NCI-H146 treated with DMSO at 0.1 percent for 48 hours (cell line): Measurements from ENCODE around the gene IRF2.
"Not testable (repeated sequence)": the region's sequence is repeated elsewhere in the genome, so short reads cannot be mapped to it uniquely, and the experiment has no call there.

Experiments
- DNase-seq: peaks from one replicate; lab custom pipeline; 2025; ENCODE audit not compliant: unreplicated experiment; lab: John Stamatoyannopoulos, UW

IRF2 gene

GRCh38 chr4:184392748-184393559, 81.4 kb downstream of the IRF2 start:
- DNase-seq, result no peak

GRCh38 chr4:184392316-184392715, 82.0 kb downstream of the IRF2 start:
- no peak for DNase-seq

- no peak for DNase-seq
Measured at GRCh38 chr4:184389978-184390900, 84.1 kb downstream of the IRF2 start.

GRCh38 chr4:184388106-184388505, 86.2 kb downstream of the IRF2 start:
- no peak for DNase-seq

GRCh38 chr4:184387351-184387750, 87.0 kb downstream of the IRF2 start:
- no peak for DNase-seq

- DNase-seq, result no peak
Measured at GRCh38 chr4:184386271-184386781, 88.0 kb downstream of the IRF2 start.

GRCh38 chr4:184385705-184386141, 88.6 kb downstream of the IRF2 start:
- DNase-seq, result no peak

GRCh38 chr4:184384810-184385557, 89.4 kb downstream of the IRF2 start:
- DNase-seq, result peak; percentile 13

- no peak for DNase-seq
Measured at GRCh38 chr4:184384056-184384809, 90.1 kb downstream of the IRF2 start.

GRCh38 chr4:184383497-184384055, 90.8 kb downstream of the IRF2 start:
- no peak for DNase-seq

GRCh38 chr4:184382189-184382846, 92.0 kb downstream of the IRF2 start:
- no peak for DNase-seq

- DNase-seq, result no peak
Measured at GRCh38 chr4:184380707-184381106, 93.6 kb downstream of the IRF2 start.

- DNase-seq, result not testable (repeated sequence)
Measured at GRCh38 chr4:184380214-184380613, 94.1 kb downstream of the IRF2 start.

- no peak for DNase-seq
Measured at GRCh38 chr4:184376923-184377322, 97.4 kb downstream of the IRF2 start.

- DNase-seq, result no peak
Measured at GRCh38 chr4:184376126-184376838, 98.1 kb downstream of the IRF2 start.

GRCh38 chr4:184375623-184376022, 98.7 kb downstream of the IRF2 start:
- DNase-seq, result not testable (repeated sequence)

- no peak for DNase-seq
Measured at GRCh38 chr4:184375027-184375426, 99.3 kb downstream of the IRF2 start.

- no peak for DNase-seq
Measured at GRCh38 chr4:184373886-184374405, 100.4 kb downstream of the IRF2 start.
